ENCODE results near the gene GSG1L2. TPM values are rescaled to one million over a fixed set of nuclear protein-coding genes. Genes with fewer than 3 reads are reported as not detected.

GSG1L2 gene
- total and polyA plus RNA-seq, 2 of the 13 experiments (the other 11 are each of a cell fraction or from before 2014, with no cell fraction given): not detected

DNA sequence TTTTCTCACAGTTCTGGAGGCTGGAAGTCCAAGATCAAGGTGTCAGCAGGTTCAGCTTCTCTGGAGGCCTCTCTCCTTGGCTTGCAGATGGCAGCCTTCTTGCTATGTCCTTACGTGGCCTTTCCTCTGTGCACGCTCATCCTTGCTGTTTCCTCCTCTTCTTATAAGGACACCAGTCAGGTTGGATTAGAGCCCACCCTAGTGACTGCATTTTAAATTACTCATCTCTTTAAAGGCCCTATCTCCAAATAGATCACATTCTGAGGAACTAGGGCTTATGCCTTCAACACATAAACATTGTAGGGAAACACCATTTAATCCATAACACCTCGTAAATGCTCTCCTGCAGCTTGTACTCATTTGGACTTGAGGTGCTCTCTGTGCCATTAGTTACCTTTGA, 66.8 kb downstream of the GSG1L2 start:
- ATAC-seq (no peak), FAIRE-seq (no peak), DNase-seq (ENCODE audit: low spot score) (no peak)
- in situ Hi-C loops (cut with HindIII; ENCODE audit: extremely low pct_ligation_motif_present, low pct_unique_long_range_greater_than_20kb): no loop called here
- intact Hi-C loops (cut with micrococcal nuclease; ENCODE audit: unreplicated experiment): no loop called here
- 3% methylated on average over 3 of the region's 3 CpGs for WGBS (ENCODE audit: low lambda C conversion rate)
- H2AFZ ChIP-seq (ENCODE audit: low read length): no peak overlapping the region
- no peak overlapping the region for H3K4me2 ChIP-seq (ENCODE audit: low read depth, low read length)
- H3K9me3 ChIP-seq (ENCODE audit: low read length): no peaks in the 10 kb centered on the region
- H3K36me3 ChIP-seq (replicated peaks in 1 of 2; ENCODE audit: control insufficient read depth in 1 of 2, insufficient read depth in 2 of 2, low read length in 2 of 2): no peaks in the 10 kb centered on the region
- H3K4me3 ChIP-seq (replicated peaks in 1 of 3; ENCODE audit: insufficient read depth in 1 of 3, low read depth in 2 of 3, low read length in 3 of 3): no peak overlapping the region
- BruUV-seq (replicated peaks): no TSS peak
- ChIA-PET CTCF (ENCODE audit: low intra/inter-chr PET ratio, low total read pairs) (no interaction called here), POLR2A (no interaction called here)
- no peaks in the 10 kb centered on the region for H3K4me1 ChIP-seq (ENCODE audit: insufficient read depth, low read length)
- no peaks in the 10 kb centered on the region for H4K20me1 ChIP-seq (ENCODE audit: insufficient read depth, low read length)
- no peak overlapping the region for H3K9ac ChIP-seq (ENCODE audit: insufficient read depth, low read depth, low read length)
- no peak overlapping the region for H3K27ac ChIP-seq (ENCODE audit: extremely low read length, insufficient read depth, low read length)
- no peaks in the 10 kb centered on the region for H3K79me2 ChIP-seq (ENCODE audit: insufficient read depth, low read length)
- no peak for TF ChIP-seq MAFG (CRISPR knock-in tag; IDR thresholded peaks at IDR 0.05)
- 0 out of 5 replicates have a peak, but pooled peaks cover 0 to 2% of the 10 kb centered on the region in 2 experiments for H3K27me3 ChIP-seq (ENCODE audit: control insufficient read depth in 1 of 2, insufficient read depth in 2 of 2, low read length in 2 of 2)

Other genes starting within 250 kb of the GSG1L2 start
- 53.6 and 67.9 TPM in 2 replicates for gene STX8, start 246.3 kb downstream of the GSG1L2 start, total RNA-seq (2016; rRNA removed; fragmentation: Illumina TruSeq; extraction: Trizol)
- 36.4 and 40.9 TPM in 2 replicates for gene STX8, start 246.3 kb downstream of the GSG1L2 start, polyA plus RNA-seq (2011; rRNA removed)
- gene CFAP52, start 245.4 kb downstream of the GSG1L2 start, total RNA-seq (2016; rRNA removed; fragmentation: Illumina TruSeq; extraction: Trizol): not detected in 2 replicates
- gene CFAP52, start 245.4 kb downstream of the GSG1L2 start, polyA plus RNA-seq (2011; rRNA removed): not detected in 2 replicates
- 1.3 and 2.2 TPM in 2 replicates for gene USP43, start 176.6 kb downstream of the GSG1L2 start, total RNA-seq (2016; rRNA removed; fragmentation: Illumina TruSeq; extraction: Trizol)
- gene USP43, start 176.6 kb downstream of the GSG1L2 start, polyA plus RNA-seq (2011; rRNA removed): 1.6 and 1.7 TPM in 2 replicates
- not detected in 2 replicates for gene DHRS7C, start 30.5 kb downstream of the GSG1L2 start, total RNA-seq (2016; rRNA removed; fragmentation: Illumina TruSeq; extraction: Trizol)
- gene DHRS7C, start 30.5 kb downstream of the GSG1L2 start, polyA plus RNA-seq (2011; rRNA removed): not detected in 2 replicates
- 1.4 and 1.9 TPM in 2 replicates for gene GLP2R, start 3.8 kb upstream of the GSG1L2 start, total RNA-seq (2016; rRNA removed; fragmentation: Illumina TruSeq; extraction: Trizol)
- 0.21 and 0.65 TPM in 2 replicates for gene GLP2R, start 3.8 kb upstream of the GSG1L2 start, polyA plus RNA-seq (2011; rRNA removed)
- not detected in 2 replicates for gene RCVRN, start 83.2 kb upstream of the GSG1L2 start, total RNA-seq (2016; rRNA removed; fragmentation: Illumina TruSeq; extraction: Trizol)
- not detected in 2 replicates for gene RCVRN, start 83.2 kb upstream of the GSG1L2 start, polyA plus RNA-seq (2011; rRNA removed)